Osteoblast (primary cell): ENCODE measurements around the gene MAU2. TPM values are rescaled to one million over a fixed set of nuclear protein-coding genes. Genes with fewer than 3 reads are reported as not detected.

Experiments
- DNase-seq: peaks from one replicate; pipeline ENCODE4 v3.0.0; 2011; ENCODE audit warnings: low spot score, mixed read lengths; ENCODE audit not compliant: insufficient read length; ENCODE audit errors: missing footprints
- H2AFZ ChIP-seq: 2 replicates; pipeline ENCODE4 v1.6.0; 2011; ENCODE audit warnings: mild to moderate bottlenecking, low read length
- H3K27ac ChIP-seq: 2 replicates; pipeline ENCODE4 v1.5.1; 2011; ENCODE audit warnings: mild to moderate bottlenecking, low read depth, low read length, moderate library complexity
- H3K27me3 ChIP-seq: 2 replicates; pipeline ENCODE4 v1.6.0; 2012; ENCODE audit warnings: mild to moderate bottlenecking, control low read depth, inconsistent platforms, low read length, moderate library complexity; ENCODE audit not compliant: insufficient read depth
- H3K36me3 ChIP-seq: 2 replicates; pipeline ENCODE4 v1.5.1; 2011; ENCODE audit warnings: mild to moderate bottlenecking, low read length, control low read depth, moderate library complexity; ENCODE audit not compliant: insufficient read depth
- H3K4me1 ChIP-seq: 2 replicates; pipeline ENCODE4 v1.5.1; 2011; ENCODE audit warnings: mild to moderate bottlenecking, low read length, control low read depth, moderate library complexity; ENCODE audit not compliant: insufficient read depth
- H3K4me2 ChIP-seq: 2 replicates; pipeline ENCODE4 v1.6.0; 2011; ENCODE audit warnings: mild to moderate bottlenecking, low read length; ENCODE audit not compliant: insufficient read depth
- H3K4me3 ChIP-seq: fragments of 200-600 bp; sonication (generic); 3 replicates; pipeline ENCODE4 v1.5.1; 2012; ENCODE audit warnings: mild to moderate bottlenecking, low read length, inconsistent platforms; ENCODE audit not compliant: insufficient read depth
- H3K79me2 ChIP-seq: 2 replicates; pipeline ENCODE4 v1.6.0; 2012; ENCODE audit warnings: mild to moderate bottlenecking, low read length, control low read depth, inconsistent platforms; ENCODE audit not compliant: insufficient read depth
- H3K9me3 ChIP-seq: 2 replicates; pipeline ENCODE4 v1.5.1; 2011; ENCODE audit warnings: low read depth, low read length, control low read depth
- H4K20me1 ChIP-seq: 2 replicates; pipeline ENCODE4 v1.6.0; 2012; ENCODE audit warnings: mild to moderate bottlenecking, low read length, control low read depth; ENCODE audit not compliant: insufficient read depth
- CTCF ChIP-seq: IDR thresholded peaks from 2 replicates; pipeline ENCODE4 v1.5.1; 2011; ENCODE audit warnings: mild to moderate bottlenecking, low read depth, low read length, moderate library complexity; ENCODE audit errors: extremely low read depth
- total RNA-seq: library from RNA; depleted of rRNA; stranded (reverse); fragments of >200 nt; gene quantifications from 2 replicates; pipeline ENCODE4 v1.2.3, GENCODE V29; 2012

The MAU2 gene
- total RNA-seq, 1 donor, result 39.1 TPM

- Histone ChIP-seq H3K27ac (peak overlapping the region; percentile 77), H3K27me3 (no peaks in the 10 kb centered on the region), H3K4me3 (peak overlapping the region; percentile 83), H3K4me2 (peak overlapping the region; percentile 86), H3K9me3 (no peaks in the 10 kb centered on the region), H3K4me1 (peaks cover 36% of the 10 kb centered on the region), H2AFZ (no peak overlapping the region), H3K36me3 (no peaks in the 10 kb centered on the region), H4K20me1 (peaks cover 54% of the 10 kb centered on the region), H3K79me2 (peaks cover 72% of the 10 kb centered on the region)
- TF ChIP-seq CTCF, result no peak
- DNase-seq, result no peak
Measured at GRCh38 chr19:19407633-19407930, 87.0 kb downstream of the MAU2 start.

Other genes with a start within 250 kb of the MAU2 start
- gene TMEM161A, start 182.4 kb upstream of the MAU2 start, total RNA-seq, result 13.8 and 15.9 TPM in 2 replicates
- 0.29 and 0.36 TPM in 2 replicates for gene MEF2B, start 150.6 kb upstream of the MAU2 start, total RNA-seq
- 16.2 and 17.4 TPM in 2 replicates for gene BORCS8, start 128.7 kb upstream of the MAU2 start, total RNA-seq
- 37.4 and 47.4 TPM in 2 replicates for gene RFXANK, start 128.6 kb upstream of the MAU2 start, total RNA-seq
- gene NR2C2AP, start 117.4 kb upstream of the MAU2 start, total RNA-seq, result 6.2 and 6.5 TPM in 2 replicates
- gene NCAN, start 108.9 kb upstream of the MAU2 start, total RNA-seq, result under 0.01 TPM in 1 of 2 replicates, not detected in the other
- gene TM6SF2, start 47.5 kb upstream of the MAU2 start, total RNA-seq, result 0.29 and 0.36 TPM in 2 replicates
- 27.1 and 31.2 TPM in 2 replicates for gene SUGP1, start 320 bp upstream of the MAU2 start, total RNA-seq
- gene GATAD2A, start 84.8 kb downstream of the MAU2 start, total RNA-seq, result 48.6 and 48.9 TPM in 2 replicates
- gene TSSK6, start 194.7 kb downstream of the MAU2 start, total RNA-seq, result 2.7 and 4.3 TPM in 2 replicates
- gene NDUFA13, start 195.4 kb downstream of the MAU2 start, total RNA-seq, result 160 and 202 TPM in 2 replicates
- gene YJEFN3, start 208.1 kb downstream of the MAU2 start, total RNA-seq, result under 0.01 and 0.29 TPM in 2 replicates
- gene CILP2, start 217.4 kb downstream of the MAU2 start, total RNA-seq, result 0.72 and 0.88 TPM in 2 replicates